HL-60/S4 treated with phorbol 12-myristate 13-acetate at 8.2 ng/mL for 4 days and 3 days (cell line): ENCODE data around the gene EYA2.

Source experiments
- in situ Hi-C: fragments of 300-500 bp; cut with MboI; formaldehyde crosslinking; loops from 2 replicates; pipeline ENCODE4 v1.15.0; 2022; ENCODE audit warnings: low sequenced_read_pairs

Gene EYA2

DNA sequence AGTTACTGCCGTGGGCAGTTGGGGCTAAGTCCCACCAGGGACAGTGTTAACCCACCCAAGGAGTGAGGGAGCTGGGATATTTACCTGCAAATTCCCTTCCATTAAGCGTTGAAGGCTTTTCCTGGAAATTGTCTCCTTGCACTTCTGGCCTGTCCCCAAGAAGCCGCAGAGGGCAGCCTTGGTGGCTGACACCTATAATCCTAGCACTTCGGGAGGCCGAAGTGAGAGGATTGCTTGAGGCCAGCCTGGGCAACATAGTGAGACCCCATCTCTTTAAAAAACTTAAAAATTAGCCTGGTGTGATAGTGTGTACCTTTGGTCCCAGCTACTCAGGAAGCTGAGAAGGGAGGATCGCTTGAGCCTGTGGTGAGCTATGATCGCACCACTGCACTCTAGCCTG is 204.4 kb downstream of the EYA2 start:
- in situ Hi-C loops, result no loop called here

- in situ Hi-C loops, result no loop called here
Measured at GRCh38 chr20:47099825-47100441, 205.3 kb downstream of the EYA2 start.

DNA sequence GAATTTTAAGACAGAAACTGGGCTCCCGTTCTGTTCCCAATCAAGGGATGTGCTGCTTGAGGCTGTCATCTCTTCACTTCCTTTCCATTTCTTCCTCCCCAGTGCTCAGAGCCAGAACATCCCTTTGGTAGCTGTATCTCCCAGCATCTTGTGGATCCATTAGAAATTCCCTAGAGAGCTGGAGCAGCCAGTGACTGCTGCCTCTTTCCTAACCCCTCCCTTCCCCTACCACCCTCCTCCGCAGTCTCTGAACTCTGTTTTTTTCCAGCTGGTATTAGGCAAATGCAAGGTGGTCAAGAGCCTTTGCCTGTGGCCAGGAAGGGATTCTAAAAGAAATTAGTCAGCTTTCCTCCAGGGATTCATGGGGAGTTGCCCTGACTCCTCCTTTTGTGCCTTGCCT is 208.0 kb downstream of the EYA2 start:
- in situ Hi-C loops, result no loop called here

DNA sequence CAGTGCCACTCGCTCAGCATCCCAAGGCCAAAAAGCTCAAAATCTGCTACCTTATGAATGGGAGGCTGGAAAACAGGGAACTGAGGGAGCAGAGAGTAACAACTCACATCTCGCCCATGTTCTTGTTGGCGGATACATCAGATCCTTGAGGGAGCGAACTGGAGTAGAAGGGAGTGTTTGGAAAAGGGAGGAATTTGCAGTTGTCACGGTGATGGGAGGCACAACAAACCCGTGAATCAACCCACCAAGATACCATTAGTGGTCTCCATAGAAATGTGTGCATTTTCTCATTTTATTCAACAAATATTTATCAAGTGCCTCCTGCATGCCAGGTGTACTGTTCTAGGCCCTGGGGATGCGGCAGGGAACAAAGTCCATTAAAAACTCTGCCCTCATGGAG is 212.1 kb downstream of the EYA2 start:
- in situ Hi-C loops, result no loop called here

DNA sequence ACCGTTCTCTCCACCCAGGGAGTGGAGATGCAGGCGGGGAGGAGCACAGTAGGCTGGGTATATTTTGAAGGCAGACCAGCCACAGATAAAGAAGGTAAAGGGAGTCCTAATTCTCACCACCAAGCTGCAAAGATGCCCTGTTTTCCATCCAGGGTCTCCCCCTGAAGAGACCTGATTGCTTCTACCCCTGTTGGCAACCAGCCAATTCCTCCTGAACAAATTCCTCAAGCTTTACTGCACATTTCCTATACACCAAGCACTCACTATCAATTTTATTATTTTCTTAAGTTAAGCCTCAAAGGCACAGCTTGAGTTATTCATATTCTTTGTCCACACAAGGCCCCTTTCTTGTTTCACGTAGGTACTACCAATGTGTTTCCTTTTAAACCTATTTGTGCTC is 214.4 kb downstream of the EYA2 start:
- in situ Hi-C loops, result no loop called here

GRCh38 chr20:47110819-47111218 is 216.2 kb downstream of the EYA2 start:
- in situ Hi-C loops, result no loop called here

GRCh38 chr20:47111576-47111975 is 216.9 kb downstream of the EYA2 start:
- in situ Hi-C loops, result no loop called here

- in situ Hi-C loops, result no loop called here
Measured at GRCh38 chr20:47113362-47114109, 218.9 kb downstream of the EYA2 start.

DNA sequence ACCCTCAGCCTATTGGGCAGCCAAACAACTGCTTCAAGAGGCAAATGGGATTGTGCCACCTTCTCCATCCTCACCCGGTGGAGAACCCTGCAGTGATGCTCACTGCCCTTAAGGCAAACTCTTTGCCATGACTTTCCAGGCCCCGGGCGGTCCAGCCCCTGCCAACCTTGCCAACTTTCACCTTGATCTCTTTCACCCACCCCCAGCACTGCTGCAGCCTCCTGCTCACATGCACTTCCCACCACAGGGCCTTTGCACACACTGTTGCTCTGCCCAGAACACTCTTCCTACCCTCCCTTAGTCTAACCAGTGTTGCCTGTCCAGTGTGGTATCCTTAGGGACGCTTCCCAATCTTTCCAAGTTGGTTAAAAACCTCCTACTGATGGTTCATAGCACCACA is 221.1 kb downstream of the EYA2 start:
- in situ Hi-C loops, result no loop called here

- in situ Hi-C loops, result no loop called here
Measured at GRCh38 chr20:47117371-47117770, 222.7 kb downstream of the EYA2 start.

GRCh38 chr20:47117773-47118172 is 223.1 kb downstream of the EYA2 start:
- in situ Hi-C loops, result no loop called here

DNA sequence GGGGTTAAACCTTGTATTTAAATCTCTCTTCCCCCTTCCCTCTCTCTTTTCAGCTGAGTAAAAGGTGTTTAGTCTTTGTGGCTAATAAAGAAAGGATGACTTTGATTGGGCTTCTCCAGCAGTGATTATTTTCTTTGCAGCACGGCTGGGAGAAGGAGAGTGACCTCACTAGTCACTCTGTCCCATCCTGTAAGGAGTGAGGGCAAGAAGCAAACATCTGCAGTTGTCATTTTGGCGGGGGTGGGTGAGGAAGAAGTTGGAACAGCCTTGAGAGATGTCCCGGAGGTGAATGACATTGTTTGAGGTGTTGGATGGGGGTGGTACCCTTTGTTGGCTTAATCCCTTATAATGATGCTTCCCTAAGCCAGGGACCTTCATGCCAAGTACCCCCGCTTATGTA is 223.6 kb downstream of the EYA2 start:
- in situ Hi-C loops, result no loop called here

DNA sequence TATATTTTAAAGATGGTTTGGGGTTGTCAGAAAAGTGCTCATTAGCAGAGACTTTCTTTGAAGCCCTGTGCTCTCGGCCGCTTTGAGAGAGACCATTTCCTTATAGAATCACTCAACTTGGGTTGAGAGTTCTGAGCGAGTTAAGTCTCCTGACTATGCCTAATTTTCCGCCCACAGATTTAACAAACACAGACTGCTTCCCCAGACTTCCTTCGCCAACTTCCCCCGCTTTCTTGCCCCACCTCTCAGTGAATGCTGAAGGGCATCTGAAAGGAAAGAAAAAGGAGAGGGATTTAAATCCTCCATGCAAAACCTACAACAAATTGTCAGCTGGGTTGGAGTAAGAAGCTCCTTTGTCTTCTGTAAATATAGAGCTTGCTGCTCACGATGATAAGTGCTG is 224.0 kb downstream of the EYA2 start:
- in situ Hi-C loops, result no loop called here

DNA sequence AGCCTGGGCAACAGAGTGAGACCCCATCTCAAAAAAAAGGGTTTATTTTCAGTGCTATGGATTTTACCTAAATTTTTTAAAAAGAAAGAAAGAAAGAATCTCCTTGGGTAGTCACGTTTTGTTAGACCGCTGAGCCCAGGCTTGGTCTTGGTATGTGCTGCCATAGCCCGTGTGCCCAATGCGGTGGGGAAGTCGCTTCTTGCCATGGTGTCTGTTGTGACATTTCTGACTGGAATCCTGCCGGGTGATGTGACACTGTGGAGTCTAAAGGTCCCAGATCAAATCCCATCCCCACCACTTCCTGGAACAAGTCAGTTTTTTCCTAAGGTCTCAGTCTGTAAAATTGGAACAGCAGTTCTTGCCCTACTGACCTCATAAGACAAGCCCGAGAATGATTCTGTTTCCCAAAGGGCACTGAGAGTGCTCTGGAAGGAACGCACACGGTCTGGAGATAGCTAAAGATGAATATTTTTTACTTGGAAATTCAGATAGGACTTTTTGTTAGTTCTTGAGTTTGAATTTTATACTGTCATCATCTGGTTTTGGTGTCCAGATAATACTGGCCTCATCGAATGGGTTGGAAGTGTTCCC is 225.8 kb downstream of the EYA2 start:
- in situ Hi-C loops, result no loop called here

DNA sequence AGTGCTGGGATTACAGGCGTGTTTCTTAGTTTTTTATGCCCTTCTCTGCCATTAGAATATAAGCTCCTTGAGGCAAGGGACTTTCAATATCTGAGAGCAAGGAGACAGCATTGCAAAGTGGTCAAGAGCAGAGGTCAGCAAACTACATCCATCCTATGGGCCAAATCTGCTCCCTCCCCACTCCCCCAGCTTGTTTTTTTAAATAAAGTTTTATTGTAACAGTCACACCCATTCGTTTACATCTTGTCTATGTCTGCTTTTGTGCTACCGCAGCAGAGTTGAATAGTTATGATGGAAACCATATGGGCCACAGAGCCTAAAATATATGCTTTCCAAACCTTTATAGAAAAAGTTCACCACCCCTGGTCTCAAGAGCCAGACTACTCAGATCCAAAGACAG is 227.9 kb downstream of the EYA2 start:
- in situ Hi-C loops, result no loop called here

- in situ Hi-C loops, result no loop called here
Measured at GRCh38 chr20:47124181-47124717, 229.6 kb downstream of the EYA2 start.

DNA sequence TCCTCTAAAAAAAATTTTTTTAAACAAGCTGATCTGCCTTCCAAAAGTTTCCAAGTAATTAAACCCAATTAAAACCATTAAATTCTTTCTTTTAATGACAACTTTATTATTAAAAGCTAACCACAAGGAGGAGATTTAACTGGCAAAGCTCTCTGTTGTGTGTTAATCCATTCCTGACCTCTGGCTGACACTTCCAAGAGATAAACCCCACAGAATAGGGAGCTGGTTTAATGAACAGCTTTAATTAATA is 230.8 kb downstream of the EYA2 start:
- in situ Hi-C loops, result no loop called here

GRCh38 chr20:47125758-47126591 is 231.3 kb downstream of the EYA2 start:
- in situ Hi-C loops, result no loop called here

GRCh38 chr20:47126709-47127108 is 232.1 kb downstream of the EYA2 start:
- in situ Hi-C loops, result no loop called here

- in situ Hi-C loops, result no loop called here
Measured at GRCh38 chr20:47127546-47127945, 232.9 kb downstream of the EYA2 start.

GRCh38 chr20:47127999-47128398 is 233.4 kb downstream of the EYA2 start:
- in situ Hi-C loops, result no loop called here

GRCh38 chr20:47129306-47129705 is 234.7 kb downstream of the EYA2 start:
- in situ Hi-C loops, result no loop called here
